ENCODE data around the gene FRMD4B. TPM values are rescaled to one million over a fixed set of nuclear protein-coding genes. Genes with fewer than 3 reads are reported as not detected.
"Not testable (repeated sequence)": the region's sequence is repeated elsewhere in the genome, so short reads cannot be mapped to it uniquely, and the experiment has no call there.

The FRMD4B gene
- polyA plus RNA-seq, 3 donors: 13.2 to 21.0 (median 19.6) TPM

- H3K36me3 ChIP-seq (replicated peaks in 1 of 2; ENCODE audit: control insufficient read depth in 1 of 2, insufficient read depth in 2 of 2, low read length in 2 of 2): peaks cover 5 to 28% of the 10 kb centered on the region in 2 donors
- Mint-ChIP-seq H3K9me3 (peaks cover 0 to 3% (median 0%) of the 10 kb centered on the region in 7 donors), H3K27me3 (ENCODE audit: low read depth in 3 of 3) (no peaks in the 10 kb centered on the region), H3K27ac (peak overlapping the region in 5 of 7 donors; percentile 22 to 56 (median 34)), H3K4me1 (peaks cover 14% of the 10 kb centered on the region), H3K4me3 (peak overlapping the region; percentile 21 to 90), H3K36me3 (peaks cover 25 to 39% of the 10 kb centered on the region in 2 donors)
- H3K79me2 ChIP-seq (ENCODE audit: insufficient read depth, low read length): no peaks in the 10 kb centered on the region
- H3K9ac ChIP-seq (ENCODE audit: insufficient read depth, low read length, poor library complexity, severe bottlenecking): peak overlapping the region; percentile 45
- H2AFZ ChIP-seq (ENCODE audit: insufficient read depth, low read depth, low read length, poor library complexity, severe bottlenecking): peak overlapping the region; percentile 27
- H4K20me1 ChIP-seq (ENCODE audit: insufficient read depth, low read length): no peaks in the 10 kb centered on the region
- no peak for DNase-seq
- H3K27me3 ChIP-seq (ENCODE audit: control insufficient read depth in 2 of 2, insufficient read depth in 2 of 2, low read length in 2 of 2): no peaks in the 10 kb centered on the region
- H3K4me2 ChIP-seq (replicated peaks; ENCODE audit: extremely low read depth, low read length, poor library complexity, severe bottlenecking): peak overlapping the region; percentile 50
- WGBS (ENCODE audit: insufficient coverage): 40% methylated on average over 2 of the region's 8 CpGs
- intact Hi-C loops (cut with micrococcal nuclease): no loop called here
- no peak for TF ChIP-seq CTCF (IDR thresholded peaks at IDR 0.05)
- peak overlapping the region in 1 of 2 donors; percentile 27 for H3K27ac ChIP-seq (ENCODE audit: low read depth in 1 of 2, low read length in 2 of 2)
- H3K4me1 ChIP-seq (ENCODE audit: control insufficient read depth in 1 of 2, insufficient read depth in 2 of 2, low read length in 2 of 2): peaks cover 9 to 10% of the 10 kb centered on the region in 2 donors
- H3K4me3 ChIP-seq (replicated peaks in 1 of 3; ENCODE audit: low read depth in 2 of 3, low read length in 3 of 3): peak overlapping the region in 2 of 3 experiments; percentile 20 to 58
- no peaks in the 10 kb centered on the region for H3K9me3 ChIP-seq (replicated peaks in 1 of 2; ENCODE audit: control insufficient read depth in 1 of 2, insufficient read depth in 1 of 2, low read length in 2 of 2)
These were observed 148.8 kb downstream of the FRMD4B start for GRCh38 chr3:69236812-69237707.

GRCh38 chr3:69235882-69236281, 150.0 kb downstream of the FRMD4B start:
- intact Hi-C loops (cut with micrococcal nuclease): no loop called here
- Histone ChIP-seq H3K9ac (ENCODE audit: insufficient read depth, low read length, poor library complexity, severe bottlenecking) (no peak overlapping the region), H3K4me1 (ENCODE audit: control insufficient read depth in 1 of 2, insufficient read depth in 2 of 2, low read length in 2 of 2) (peaks cover 9 to 10% of the 10 kb centered on the region in 2 donors), H3K4me2 (replicated peaks; ENCODE audit: extremely low read depth, low read length, poor library complexity, severe bottlenecking) (no peak overlapping the region), H3K27me3 (ENCODE audit: control insufficient read depth in 2 of 2, insufficient read depth in 2 of 2, low read length in 2 of 2) (no peaks in the 10 kb centered on the region), H2AFZ (ENCODE audit: insufficient read depth, low read depth, low read length, poor library complexity, severe bottlenecking) (no peak overlapping the region), H3K4me3 (replicated peaks in 1 of 3; ENCODE audit: low read depth in 2 of 3, low read length in 3 of 3) (no peak overlapping the region), H3K79me2 (ENCODE audit: insufficient read depth, low read length) (no peaks in the 10 kb centered on the region), H3K36me3 (replicated peaks in 1 of 2; ENCODE audit: control insufficient read depth in 1 of 2, insufficient read depth in 2 of 2, low read length in 2 of 2) (peaks cover 5 to 27% of the 10 kb centered on the region in 2 donors), H3K27ac (ENCODE audit: low read depth in 1 of 2, low read length in 2 of 2) (no peak overlapping the region), H4K20me1 (ENCODE audit: insufficient read depth, low read length) (no peaks in the 10 kb centered on the region), H3K9me3 (replicated peaks in 1 of 2; ENCODE audit: control insufficient read depth in 1 of 2, insufficient read depth in 1 of 2, low read length in 2 of 2) (no peaks in the 10 kb centered on the region)
- Mint-ChIP-seq H3K4me3 (no peak overlapping the region), H3K27me3 (ENCODE audit: low read depth in 3 of 3) (no peaks in the 10 kb centered on the region), H3K4me1 (peaks cover 14% of the 10 kb centered on the region), H3K27ac (no peak overlapping the region), H3K36me3 (peaks cover 24 to 39% of the 10 kb centered on the region in 2 donors), H3K9me3 (peaks cover 0 to 3% (median 0%) of the 10 kb centered on the region in 7 donors)
- TF ChIP-seq CTCF (IDR thresholded peaks at IDR 0.05): no peak
- no peak for DNase-seq
- WGBS (ENCODE audit: insufficient coverage): no CpG with 5 or more reads among the region's 3 CpGs

- WGBS (ENCODE audit: insufficient coverage): no CpG with 5 or more reads among the region's 4 CpGs
- H3K9ac ChIP-seq (ENCODE audit: insufficient read depth, low read length, poor library complexity, severe bottlenecking); intact Hi-C loops (cut with micrococcal nuclease); H3K4me3 ChIP-seq (replicated peaks in 1 of 3; ENCODE audit: low read depth in 2 of 3, low read length in 3 of 3); H3K4me2 ChIP-seq (replicated peaks; ENCODE audit: extremely low read depth, low read length, poor library complexity, severe bottlenecking); H3K79me2 ChIP-seq (ENCODE audit: insufficient read depth, low read length); H3K27me3 Mint-ChIP-seq (ENCODE audit: low read depth in 3 of 3); H4K20me1 ChIP-seq (ENCODE audit: insufficient read depth, low read length); H3K27me3 ChIP-seq (ENCODE audit: control insufficient read depth in 2 of 2, insufficient read depth in 2 of 2, low read length in 2 of 2); H3K9me3 ChIP-seq (replicated peaks in 1 of 2; ENCODE audit: control insufficient read depth in 1 of 2, insufficient read depth in 1 of 2, low read length in 2 of 2); H3K4me3 Mint-ChIP-seq; H3K9me3 Mint-ChIP-seq; H2AFZ ChIP-seq (ENCODE audit: insufficient read depth, low read depth, low read length, poor library complexity, severe bottlenecking); H3K27ac ChIP-seq (ENCODE audit: low read depth in 1 of 2, low read length in 2 of 2); DNase-seq: not testable (repeated sequence)
- H3K36me3 ChIP-seq (replicated peaks in 1 of 2; ENCODE audit: control insufficient read depth in 1 of 2, insufficient read depth in 2 of 2, low read length in 2 of 2): peaks cover 5 to 21% of the 10 kb centered on the region in 2 donors
- H3K27ac Mint-ChIP-seq: peak overlapping the region in 1 of 7 donors; percentile 18
- peaks cover 22 to 36% of the 10 kb centered on the region in 2 donors for H3K36me3 Mint-ChIP-seq
- H3K4me1 ChIP-seq (ENCODE audit: control insufficient read depth in 1 of 2, insufficient read depth in 2 of 2, low read length in 2 of 2): peaks cover 9 to 10% of the 10 kb centered on the region in 2 donors
- H3K4me1 Mint-ChIP-seq: peaks cover 14% of the 10 kb centered on the region
These were observed 150.7 kb downstream of the FRMD4B start for GRCh38 chr3:69235227-69235626.
